Stimulated activated naive CD4-positive, alpha-beta T cell (primary cell): ENCODE results near the gene CTNNA3.

Experiments used
- DNase-seq, 6 experiments: peaks; one replicate each; lab custom pipeline; 2025; lab: John Stamatoyannopoulos, UW

The CTNNA3 gene

DNA sequence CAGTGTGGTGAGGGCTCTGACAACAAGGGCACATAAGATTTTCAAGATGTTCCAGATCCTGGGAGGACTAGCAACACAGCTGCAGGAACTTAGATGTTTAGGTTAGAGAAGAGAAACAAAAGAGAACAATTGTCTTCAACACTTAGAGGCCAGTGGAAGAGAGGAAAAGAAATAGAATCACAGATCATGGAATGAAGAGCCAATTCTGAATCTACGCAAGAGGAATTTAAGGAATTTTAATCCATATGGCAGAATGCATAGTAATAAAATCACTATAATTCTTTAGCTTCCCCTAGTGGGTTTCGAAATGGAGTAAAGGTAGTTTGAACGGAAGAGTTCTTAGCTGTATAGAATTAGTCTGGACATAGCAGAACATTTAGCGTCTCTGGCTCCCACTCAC is 884.8 kb downstream of the CTNNA3 start:
- DNase-seq: no peak

DNA sequence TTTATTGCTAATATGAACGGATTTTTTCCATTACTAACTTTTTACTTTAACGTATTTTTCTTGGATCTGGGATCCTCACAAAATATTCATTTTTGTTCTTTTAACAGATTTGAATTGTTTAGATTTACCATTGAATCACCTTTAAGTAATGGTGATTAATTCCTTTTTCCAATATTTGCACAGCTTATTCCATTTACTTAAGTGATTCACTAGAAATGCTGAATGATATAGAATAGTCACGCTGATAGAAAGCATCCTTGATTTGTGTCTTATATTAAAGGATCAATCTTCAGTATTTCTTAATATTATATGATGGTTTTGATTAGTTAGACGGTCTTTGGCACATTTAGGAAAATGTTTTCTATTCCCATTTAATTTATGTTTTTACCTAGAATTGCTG is 886.6 kb downstream of the CTNNA3 start:
- DNase-seq: no peak

GRCh38 chr10:66805612-66806011 is 890.4 kb downstream of the CTNNA3 start:
- DNase-seq: no peak

DNA sequence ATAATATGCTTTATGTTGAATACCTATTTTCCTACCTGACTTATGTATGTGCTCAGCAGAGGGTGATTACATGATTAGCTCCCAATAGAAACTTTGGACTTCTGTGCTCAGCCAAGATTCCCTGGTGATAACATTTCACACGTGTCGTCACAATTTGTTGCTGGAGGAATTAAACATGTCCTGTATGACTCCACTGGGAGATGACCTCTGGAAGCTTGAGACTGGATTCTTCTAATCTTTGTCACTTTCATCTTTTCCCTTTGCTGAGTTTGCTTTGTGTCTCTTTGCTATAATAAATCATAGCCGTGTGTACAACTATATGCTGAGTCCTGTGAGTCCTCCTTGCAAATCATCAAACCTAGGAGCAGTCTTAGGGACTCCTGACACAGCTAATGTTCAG is 891.0 kb downstream of the CTNNA3 start:
- no peak for DNase-seq

GRCh38 chr10:66803174-66803573 is 892.8 kb downstream of the CTNNA3 start:
- no peak for DNase-seq

DNA sequence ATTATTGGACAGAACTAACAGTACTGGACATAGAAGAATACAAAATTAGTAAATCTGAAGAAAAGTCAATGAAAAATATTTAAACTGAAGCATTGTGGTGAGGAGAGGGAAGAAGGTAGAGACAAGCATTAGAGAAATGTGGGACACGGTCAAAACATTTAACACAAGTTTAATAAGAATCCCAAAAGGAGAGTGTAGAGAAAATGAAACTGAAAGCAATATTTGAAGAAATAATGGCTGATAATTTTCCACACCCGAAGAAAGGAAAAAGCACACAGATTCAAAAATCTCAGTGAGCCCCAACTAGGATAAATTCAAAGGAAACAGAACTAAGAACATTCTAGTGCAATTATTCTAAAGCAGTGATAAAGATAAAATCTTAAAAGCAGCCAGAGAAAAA is 896.5 kb downstream of the CTNNA3 start:
- DNase-seq: no peak

- DNase-seq: no peak
Measured at GRCh38 chr10:66795866-66796265, 900.1 kb downstream of the CTNNA3 start.

- no peak for DNase-seq
Measured at GRCh38 chr10:66792441-66792840, 903.6 kb downstream of the CTNNA3 start.

DNA sequence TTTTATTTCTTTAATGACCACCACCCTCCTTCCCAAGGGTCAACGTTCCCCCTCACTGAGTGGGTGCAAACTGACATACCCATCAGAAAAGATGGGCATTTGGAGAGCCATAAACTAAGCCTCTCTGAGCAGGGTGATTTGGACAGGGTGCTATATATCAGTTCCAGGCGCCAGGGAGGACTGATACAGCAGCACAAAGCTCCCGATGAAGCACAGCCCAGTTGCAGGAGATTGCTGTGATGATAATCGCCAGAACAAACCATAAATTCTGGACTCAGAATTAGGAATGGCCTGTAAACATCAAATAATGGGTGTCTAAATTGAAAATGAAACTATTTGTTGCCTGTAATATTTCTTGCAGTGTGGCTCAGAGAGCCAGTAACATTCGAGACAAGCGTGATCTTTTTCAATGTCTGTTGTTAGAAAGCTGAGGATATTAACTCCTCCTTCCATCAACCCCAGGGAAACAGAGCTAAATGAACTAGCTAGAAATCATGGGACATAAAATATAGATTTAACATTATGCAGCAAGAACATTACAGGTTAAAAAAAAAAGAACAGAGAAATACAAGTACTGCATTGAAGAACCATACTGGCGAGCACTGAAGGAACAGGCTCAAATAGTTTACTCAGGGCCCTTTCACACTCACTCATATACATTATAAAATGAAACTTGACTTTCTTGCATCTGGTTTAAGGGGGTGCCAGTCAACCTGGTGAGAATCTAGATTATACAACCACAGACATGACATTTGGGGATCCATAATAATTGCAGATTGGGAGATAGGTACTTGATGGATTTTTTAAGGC is 907.6 kb downstream of the CTNNA3 start:
- no peak for DNase-seq

DNA sequence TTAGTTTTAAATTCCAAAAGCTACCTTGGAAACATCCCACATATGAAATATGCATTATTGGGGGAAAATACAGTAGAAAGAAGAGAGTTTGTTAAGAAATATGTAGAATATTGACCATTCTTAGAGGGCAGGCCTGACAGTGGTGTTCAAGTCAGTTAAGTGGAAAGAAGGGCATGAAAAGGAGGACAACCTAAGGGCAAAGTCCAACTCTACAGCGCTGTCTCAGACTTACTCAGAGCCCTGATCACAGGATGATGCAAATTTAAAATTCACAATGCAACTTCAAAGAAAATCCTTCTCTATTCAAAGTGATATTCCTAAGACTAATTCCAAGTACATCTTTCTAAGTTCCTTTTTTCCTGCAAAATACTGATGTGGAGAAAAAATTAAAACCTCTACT is 909.3 kb downstream of the CTNNA3 start:
- no peak for DNase-seq

DNA sequence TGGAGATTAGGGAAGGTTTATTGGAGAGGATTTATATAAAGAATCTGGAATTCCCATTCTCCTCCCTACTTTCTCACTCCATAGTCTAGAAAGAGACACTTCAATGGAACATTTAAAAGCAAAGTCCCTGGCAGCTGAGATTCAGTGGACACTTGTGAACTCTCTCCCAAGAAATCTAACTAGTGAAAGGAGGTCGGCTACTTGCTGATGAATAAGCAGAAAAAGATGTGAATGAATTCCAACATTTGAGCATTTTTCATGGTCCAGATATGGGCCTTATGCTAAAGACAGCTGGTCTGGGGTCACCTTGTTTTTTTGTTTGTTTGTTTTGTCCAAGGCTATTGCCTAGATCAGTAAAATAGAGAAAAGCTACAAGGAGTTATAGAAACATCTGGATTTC is 911.2 kb downstream of the CTNNA3 start:
- no peak for DNase-seq

DNA sequence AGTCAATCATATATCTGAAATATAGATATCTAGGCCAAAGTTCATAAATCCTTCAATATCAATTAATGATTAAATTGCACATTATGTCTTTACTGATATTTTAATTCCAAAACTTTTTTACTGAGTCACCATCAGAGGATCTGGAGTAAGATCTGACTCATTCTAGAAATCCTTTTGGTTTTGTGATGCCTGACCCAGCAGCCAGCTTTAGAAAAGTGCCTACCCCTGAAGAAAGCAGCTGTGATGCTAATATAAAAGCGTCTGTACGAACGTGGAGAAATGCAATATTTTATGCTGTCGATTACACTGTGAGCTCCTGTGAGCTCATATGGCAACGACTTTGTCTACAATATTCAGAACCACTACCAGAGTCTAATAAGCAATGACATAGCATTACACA is 912.7 kb downstream of the CTNNA3 start:
- DNase-seq: no peak

DNA sequence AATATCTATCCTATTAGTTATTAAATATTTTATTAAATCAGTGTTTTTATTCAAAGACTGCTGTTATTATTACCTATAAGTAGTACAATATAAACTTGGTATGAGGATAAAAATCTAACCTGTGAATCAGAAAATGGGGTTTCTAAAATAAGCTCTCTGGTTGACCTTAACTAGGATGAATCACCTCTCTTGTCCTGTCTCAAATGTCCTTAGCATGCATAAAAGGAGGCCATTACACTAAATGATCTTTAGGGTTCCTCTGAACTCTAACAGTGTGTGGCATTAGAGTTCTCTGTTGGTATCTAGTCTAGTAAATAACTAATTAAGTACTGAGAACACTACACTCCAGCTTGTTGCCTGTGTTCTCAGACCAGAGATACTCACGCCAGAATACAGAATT is 913.2 kb downstream of the CTNNA3 start:
- DNase-seq: no peak

GRCh38 chr10:66782144-66782543 is 913.9 kb downstream of the CTNNA3 start:
- no peak for DNase-seq

- DNase-seq: no peak
Measured at GRCh38 chr10:66780796-66781195, 915.2 kb downstream of the CTNNA3 start.

GRCh38 chr10:66778351-66778750 is 917.6 kb downstream of the CTNNA3 start:
- DNase-seq: no peak

GRCh38 chr10:66777665-66778064 is 918.3 kb downstream of the CTNNA3 start:
- no peak for DNase-seq

- DNase-seq: no peak
Measured at GRCh38 chr10:66773472-66773817, 922.5 kb downstream of the CTNNA3 start.

DNA sequence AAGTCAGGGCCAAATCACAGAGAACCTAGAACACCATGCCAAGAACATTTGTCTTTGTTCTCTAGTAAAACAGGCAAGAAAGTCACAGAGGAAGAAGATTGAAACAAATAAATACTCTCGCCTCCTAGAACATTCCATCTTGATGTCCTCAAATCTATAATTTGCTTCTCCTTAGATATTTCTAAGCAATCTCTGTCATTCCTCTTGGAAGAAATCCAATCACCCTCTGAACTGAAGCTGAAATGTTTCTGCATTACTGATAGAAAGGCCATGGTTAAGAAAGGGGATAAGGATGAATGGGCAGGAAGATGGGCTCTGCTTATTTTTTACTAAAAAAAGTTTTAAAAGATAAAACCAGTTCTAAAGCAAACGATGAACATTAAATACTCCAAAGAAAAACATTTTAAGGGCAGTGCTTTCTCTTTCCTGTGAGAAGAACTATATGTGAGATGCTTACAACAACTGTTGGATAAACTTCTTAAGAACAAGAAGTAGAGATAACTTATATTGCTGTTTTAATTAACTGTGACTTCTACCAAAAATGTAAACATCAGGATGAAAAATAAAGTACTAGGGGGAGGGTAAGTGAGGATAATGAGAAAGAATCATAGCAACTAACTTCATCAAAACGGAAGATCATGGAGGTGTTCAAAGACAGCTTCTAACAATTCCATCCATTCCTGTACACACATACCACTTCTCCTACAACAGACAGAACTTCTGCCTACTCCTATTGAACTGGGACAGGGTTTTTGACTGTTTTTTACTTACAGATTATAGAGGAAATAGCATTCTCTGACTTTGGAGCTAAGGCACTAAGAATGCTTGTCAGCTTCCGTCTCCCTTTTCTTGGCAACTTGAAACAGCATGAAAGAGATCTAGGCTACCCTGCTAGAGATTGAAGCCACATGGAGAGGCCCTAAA is 923.2 kb downstream of the CTNNA3 start:
- DNase-seq: no peak

GRCh38 chr10:66767707-66768106 is 928.3 kb downstream of the CTNNA3 start:
- DNase-seq: no peak

- DNase-seq: no peak
Measured at GRCh38 chr10:66762218-66762729, 933.7 kb downstream of the CTNNA3 start.

DNA sequence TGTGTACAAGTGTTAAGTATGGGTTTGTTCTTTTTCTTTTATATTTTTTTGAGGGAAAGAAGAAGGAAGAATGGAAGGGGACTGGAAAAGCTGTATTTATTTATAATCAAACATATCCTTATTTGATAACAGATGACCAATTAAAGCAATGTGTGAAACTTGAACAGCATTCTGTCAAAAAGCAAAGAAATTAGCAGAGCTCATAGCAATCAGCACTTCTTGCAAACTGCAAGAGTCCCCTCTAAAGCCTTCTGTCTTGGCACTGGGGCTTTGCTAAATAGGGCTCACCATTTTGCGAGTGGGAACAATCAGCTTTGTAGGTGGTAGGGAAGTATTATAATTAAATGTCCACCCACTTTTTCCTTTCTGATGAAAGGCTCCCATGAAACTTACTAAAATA is 935.1 kb downstream of the CTNNA3 start:
- DNase-seq: no peak

DNA sequence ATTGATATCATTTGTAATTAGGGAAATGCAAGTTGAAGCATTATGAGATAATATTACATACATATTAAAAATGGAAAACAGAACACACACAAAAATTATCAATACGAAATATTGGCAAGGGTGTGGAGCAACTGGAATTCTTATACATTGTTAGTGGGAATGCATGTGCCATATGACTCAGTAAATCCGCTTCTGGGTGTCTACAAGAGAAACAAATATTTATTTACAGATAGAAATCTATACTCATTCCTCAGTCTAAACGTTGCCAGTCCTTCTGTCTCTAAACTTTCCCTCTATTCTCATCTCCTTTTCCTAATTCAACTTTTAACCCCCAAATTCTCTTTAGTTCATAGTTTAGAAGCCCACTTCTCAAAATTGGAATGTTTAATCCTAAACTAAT is 940.5 kb downstream of the CTNNA3 start:
- no peak for DNase-seq
